Spleen (tissue), 7 donors: ENCODE results near the gene TRABD2A.

Experiments used
- CTCF ChIP-seq, 11 experiments: fragments of 200-600 bp in 7 of 11; fragments of 450-650 bp in 4 of 11; sonication (generic) in 4 of 11; IDR thresholded peaks in 8 of 11; conservative IDR thresholded peaks in 3 of 11; 1 replicate in 7 of 11; 2 replicates in 4 of 11; pipeline versions ENCODE4 v1.4.0 to v1.8.0; 2016 to 2021; ENCODE audit warnings: antibody characterized with exemption in 11 of 11, inconsistent platforms in 4 of 11, mild to moderate bottlenecking in 1 of 11
- POLR2A ChIP-seq, 3 donors: fragments of 450-650 bp; IDR thresholded peaks; one replicate each; pipeline ENCODE4 v1.5.1; 2017; ENCODE audit warnings: antibody characterized with exemption in 3 of 3, mild to moderate bottlenecking in 1 of 3
- donor health status: DM: no; HTN: no; CAD: no; lungs with moderate emphysema.
- donor health status: DM: no; HTN: no; CAD: no.
- donor health status: DM: no; HTN: no; CAD: no.

- TF ChIP-seq CTCF (IDR thresholded peaks at IDR 0.05 in 8 of 11, conservative IDR thresholded peaks at IDR 0.05 in 3 of 11) (no peak), POLR2A (IDR thresholded peaks at IDR 0.05) (no peak)
These were observed 57.1 kb downstream of the TRABD2A start for GRCh38 chr2:84823788-84824187.
